Fibroblast of gingiva (primary cell): Measurements from ENCODE around the gene ANKRD33B.
"Not testable (repeated sequence)": the region's sequence is repeated elsewhere in the genome, so short reads cannot be mapped to it uniquely, and the experiment has no call there.

Experiments used
- DNase-seq: peaks from one replicate; pipeline ENCODE4 v3.0.0-alpha.2; 2011; ENCODE audit warnings: low read depth

Gene ANKRD33B

GRCh38 chr5:10637944-10638343, 74.1 kb downstream of the ANKRD33B start:
- no peak for DNase-seq

- not testable (repeated sequence) for DNase-seq
These were observed 74.9 kb downstream of the ANKRD33B start for GRCh38 chr5:10638723-10639122.

DNA sequence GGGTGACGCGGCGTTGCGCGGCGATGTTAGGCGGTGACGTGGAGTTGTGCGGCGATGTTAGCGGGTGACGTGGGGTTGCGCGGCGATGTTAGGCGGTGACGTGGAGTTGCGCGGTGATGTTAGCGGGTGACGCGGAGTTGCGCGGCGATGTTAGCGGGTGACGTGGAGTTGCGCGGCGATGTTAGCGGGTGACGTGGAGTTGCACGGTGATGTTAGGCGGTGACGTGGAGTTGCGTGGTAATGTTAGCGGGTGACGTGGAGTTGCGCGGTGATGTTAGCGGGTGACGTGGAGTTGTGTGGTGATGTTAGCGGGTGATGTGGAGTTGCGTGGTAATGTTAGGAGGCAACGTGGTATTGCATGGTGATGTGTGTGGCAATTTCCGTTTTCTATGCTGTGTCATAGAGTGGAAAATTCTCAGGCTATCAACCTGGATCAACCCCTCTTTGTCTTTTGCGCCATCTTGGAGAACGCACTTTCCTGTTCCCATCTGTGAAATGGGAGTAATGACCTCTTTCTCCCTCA, 76.0 kb downstream of the ANKRD33B start:
- DNase-seq = no peak

- DNase-seq = no peak
These were observed 78.5 kb downstream of the ANKRD33B start for GRCh38 chr5:10642367-10642766.

- no peak for DNase-seq
These were observed 80.3 kb downstream of the ANKRD33B start for GRCh38 chr5:10644192-10644591.

DNA sequence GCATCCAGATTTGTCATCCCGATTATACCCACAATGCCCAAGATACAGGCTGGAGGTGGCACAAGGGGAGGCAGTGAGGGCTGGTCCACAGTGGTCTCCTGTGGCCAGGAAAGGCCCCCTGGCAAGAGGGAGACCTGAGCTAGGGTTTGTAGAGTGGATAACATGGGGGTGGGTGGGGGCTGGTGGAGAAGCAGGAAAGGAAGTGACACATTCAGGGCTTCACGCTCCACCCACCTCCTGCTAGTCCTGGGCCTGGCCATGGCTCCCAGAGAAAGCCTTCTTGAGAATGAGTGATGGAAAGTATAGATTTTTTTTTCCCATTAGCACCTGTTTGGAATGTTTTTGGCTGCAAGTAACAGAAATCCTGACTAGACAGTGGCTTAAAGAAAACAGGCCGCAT, 81.3 kb downstream of the ANKRD33B start:
- no peak for DNase-seq

DNA sequence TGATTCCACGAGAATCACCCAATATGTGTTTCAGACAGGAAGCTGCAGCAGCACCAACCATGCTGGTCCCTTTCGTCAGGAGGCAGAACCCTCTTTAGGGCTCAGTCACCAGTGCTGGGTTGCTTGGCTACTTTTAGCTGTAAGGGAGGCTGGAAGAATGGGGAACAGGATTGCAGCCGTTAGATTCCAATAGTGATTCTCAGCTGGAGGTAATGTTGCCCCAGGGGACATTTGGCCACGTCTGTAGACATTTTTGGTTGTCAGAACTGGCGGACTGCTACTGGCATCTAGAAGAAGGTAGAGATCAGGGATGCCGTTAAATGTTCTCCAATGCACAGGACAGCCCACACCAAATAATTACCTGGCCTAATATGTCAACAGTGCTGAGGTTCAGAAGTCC, 81.8 kb downstream of the ANKRD33B start:
- DNase-seq = no peak

DNA sequence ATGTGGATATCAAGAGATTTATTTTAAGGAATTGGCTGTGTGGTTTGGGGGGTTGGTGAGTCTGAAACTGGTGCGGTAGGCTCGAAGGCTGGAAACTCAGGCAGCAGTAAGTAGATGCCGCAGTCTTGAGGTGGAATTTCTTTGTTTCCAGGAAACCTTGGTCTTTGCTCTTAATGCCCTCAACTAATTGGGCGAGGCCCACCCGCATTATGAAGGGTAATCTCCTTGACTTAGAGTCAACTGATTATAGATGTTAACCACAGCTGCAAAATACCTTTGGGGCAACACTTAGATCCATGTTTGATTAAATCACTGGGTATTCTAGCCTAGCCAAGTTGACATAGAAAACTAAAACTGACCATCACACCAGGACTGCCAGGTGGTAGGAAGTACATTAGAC, 83.8 kb downstream of the ANKRD33B start:
- DNase-seq = no peak

GRCh38 chr5:10648806-10649665, 85.2 kb downstream of the ANKRD33B start:
- DNase-seq = no peak

DNA sequence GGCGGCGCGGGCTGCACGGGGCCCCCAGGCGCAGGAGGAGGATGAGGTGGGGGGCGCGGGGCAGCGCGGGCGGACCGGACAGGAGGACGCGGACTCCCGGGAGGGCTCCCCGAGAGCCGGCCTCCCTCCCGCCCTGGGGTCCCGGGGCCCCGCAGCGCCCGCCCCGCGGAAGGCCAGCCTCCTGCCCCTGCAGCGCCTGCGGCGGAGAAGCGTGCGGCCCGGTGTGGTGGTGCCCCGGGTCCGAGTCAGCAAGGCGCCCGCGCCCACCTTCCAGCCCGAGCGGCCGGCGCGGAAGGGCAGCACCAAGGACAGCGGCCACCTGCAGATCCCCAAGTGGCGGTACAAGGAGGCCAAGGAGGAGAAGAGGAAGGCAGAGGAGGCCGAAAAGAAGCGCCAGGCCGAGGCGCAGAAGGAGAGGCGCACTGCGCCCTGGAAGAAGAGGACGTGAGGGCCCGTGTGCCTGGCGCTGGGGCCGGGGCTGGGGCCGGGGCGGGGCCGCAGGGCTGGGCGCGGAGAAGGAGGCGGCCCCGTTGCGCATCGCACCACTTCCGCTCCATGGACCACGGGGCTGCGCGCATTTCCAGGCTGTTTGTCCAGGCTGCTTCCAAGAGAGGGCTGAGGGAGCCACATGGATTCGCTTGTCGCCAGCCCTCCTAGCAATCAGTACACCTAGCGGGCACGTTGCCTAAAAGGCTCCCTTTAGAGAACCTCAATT, 86.0 kb downstream of the ANKRD33B start:
- no peak for DNase-seq

DNA sequence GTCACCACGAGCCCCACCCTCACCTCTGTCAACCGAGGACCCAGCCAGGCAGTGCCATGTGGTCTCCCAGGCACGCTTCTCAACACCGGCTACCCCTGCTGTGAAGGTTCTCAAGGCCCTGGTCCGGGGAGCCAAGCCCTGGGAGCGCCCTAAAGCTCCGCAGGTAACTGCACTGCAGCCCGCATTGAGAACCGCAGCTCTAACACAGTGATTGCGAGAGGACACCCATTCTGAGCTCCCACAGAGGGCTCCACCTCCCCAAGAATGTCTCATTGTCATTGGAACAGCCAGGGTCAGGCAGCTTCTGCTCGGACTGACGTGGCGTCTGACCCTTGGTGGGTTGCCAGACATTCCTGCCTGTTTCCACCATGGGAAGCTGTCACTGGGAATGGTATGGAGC, 88.3 kb downstream of the ANKRD33B start:
- DNase-seq = no peak

- DNase-seq = no peak
These were observed 88.7 kb downstream of the ANKRD33B start for GRCh38 chr5:10652606-10653005.

DNA sequence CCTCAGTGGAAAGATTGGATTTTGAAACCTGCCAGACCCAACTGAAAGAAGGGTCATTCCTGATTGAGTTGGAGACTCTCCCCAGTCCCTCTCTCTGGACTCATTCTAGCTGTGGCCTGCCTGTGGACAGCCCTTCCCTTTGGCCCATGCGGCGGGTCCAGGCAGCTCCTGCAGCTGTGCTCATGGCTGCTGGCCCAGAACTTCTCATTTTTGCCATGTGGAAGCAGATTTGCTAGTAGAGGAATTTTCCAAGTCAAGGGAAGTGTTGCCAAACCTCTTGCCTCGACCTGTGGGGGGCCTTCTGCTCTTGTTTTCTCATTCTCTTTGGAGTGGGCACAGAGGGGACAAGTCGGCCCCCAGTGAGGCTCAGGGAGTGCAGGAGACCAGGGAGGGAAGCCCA, 89.2 kb downstream of the ANKRD33B start:
- peak; percentile 56 for DNase-seq

GRCh38 chr5:10653751-10654400, 90.0 kb downstream of the ANKRD33B start:
- no peak for DNase-seq

DNA sequence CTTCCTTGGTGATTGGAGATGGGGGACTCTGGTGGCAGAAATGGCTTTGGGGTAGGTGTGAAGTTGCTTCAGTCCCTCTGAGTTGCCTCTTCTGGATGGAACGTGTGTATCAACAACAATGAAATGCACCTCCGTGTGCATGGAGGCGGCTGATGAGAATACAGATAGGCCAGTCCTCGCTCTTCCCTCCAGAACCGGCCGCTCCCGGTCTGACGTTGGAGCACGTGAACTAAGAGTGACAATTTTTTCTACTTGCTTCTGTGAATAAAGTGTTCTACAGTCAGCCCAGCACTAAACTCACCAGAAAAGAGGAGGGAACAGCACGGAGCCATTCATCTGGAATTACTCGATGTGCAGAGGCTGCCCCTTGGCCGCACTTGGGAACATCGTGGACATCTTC, 90.7 kb downstream of the ANKRD33B start:
- no peak for DNase-seq

DNA sequence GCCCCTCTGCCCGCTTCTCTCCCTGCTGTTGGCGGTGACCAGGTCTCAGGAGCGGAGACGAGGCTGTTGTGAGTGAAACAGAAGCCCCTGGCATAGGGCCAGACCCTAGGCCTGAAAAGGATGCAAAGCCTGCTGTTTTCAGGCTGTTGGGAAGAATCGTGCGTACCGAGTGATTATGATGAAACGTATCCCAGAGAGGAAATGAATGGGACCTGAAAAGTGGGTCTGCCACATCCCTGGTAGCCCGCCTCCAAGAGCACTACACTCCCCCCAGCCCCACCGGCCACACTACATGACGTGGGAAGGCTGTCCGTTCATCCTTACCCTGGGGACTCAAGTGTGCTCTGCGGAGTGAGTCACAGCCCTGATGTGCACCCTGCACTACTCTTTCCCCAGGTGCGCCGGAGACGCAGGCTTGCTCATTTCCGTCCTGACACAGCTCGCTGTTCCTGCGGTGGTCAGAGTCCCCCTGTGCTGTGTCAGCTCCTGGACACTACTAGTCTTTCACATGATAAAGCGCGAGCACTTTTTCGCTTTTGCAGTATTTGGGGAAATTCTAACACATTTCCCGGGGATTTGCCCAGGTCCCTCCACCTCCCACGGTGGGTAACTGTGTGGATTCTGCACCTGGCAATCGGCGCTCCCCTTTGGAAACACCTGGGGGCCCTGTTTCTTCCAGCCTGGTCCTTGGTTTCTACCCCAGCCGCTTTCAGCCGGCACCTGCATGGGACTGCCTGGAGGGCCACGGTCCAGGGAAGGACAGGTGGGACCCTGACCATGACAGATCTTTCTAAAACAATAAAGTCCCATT, 91.5 kb downstream of the ANKRD33B start:
- DNase-seq = no peak

DNA sequence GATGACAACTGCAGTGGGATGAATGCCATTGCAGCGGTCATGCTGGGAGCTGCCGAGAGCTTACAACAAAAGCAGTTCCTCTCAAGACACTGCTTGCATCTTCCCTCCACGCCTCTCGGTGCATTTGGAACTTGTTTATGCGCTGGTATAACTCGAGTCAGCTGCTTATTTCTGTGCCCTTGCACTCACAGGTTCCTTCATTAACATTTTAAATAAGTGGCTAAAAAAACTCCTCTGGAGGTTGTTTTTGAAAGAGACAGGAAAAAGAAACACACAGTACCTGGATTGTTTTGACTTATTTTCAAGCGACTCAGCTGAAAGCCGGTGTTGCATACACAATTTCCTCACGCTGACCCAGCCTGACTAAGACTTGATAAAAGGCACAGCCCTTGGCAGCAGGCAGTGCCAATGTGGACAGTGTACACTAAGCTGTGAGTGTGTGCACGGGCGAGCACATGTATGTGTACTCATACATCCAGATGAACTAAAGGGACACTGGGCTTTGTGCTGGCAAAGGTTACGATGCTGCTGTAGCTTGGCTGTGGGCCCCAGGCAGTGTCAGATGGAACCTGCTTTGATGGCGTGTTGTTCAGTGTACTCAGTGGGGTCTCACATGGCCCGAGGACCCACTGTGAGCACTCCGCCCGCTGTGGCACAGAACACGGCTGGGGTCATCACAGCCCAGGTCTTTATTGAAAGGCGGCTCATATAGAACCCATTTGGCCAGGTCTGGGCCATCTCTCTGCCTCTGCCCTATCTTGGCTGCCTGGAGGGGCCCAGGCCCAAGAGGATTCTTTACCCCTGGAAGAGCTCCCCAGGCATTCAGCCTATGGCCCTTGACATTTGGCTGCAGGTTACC, 92.3 kb downstream of the ANKRD33B start:
- no peak for DNase-seq

- no peak for DNase-seq
These were observed 94.4 kb downstream of the ANKRD33B start for GRCh38 chr5:10658265-10658664.

GRCh38 chr5:10660135-10660534, 96.3 kb downstream of the ANKRD33B start:
- DNase-seq = no peak

GRCh38 chr5:10660720-10661387, 97.0 kb downstream of the ANKRD33B start:
- no peak for DNase-seq
